Liver (tissue), 9 donors: Measurements from ENCODE around the gene KDM4C. TPM values are rescaled to one million over a fixed set of nuclear protein-coding genes. Genes with fewer than 3 reads are reported as not detected.
"Not testable (repeated sequence)": the region's sequence is repeated elsewhere in the genome, so short reads cannot be mapped to it uniquely, and the experiment has no call there.

Source experiments
- DNase-seq: peaks from one replicate; pipeline ENCODE4 v3.0.0-alpha.2; 2017; ENCODE audit warnings: low spot score
- H3K27ac ChIP-seq, 2 donors: one replicate each; pipeline ENCODE4 v1.7.0; 2013; ENCODE audit warnings: inconsistent platforms in 2 of 2, low read length in 2 of 2, control low read depth in 1 of 2, low read depth in 1 of 2, mild to moderate bottlenecking in 1 of 2
- H3K27me3 ChIP-seq, 4 donors: one replicate each; pipeline versions ENCODE4 v1.6.1 to v1.7.0; 2013; ENCODE audit warnings: low read length in 3 of 4, inconsistent platforms in 1 of 4, mild to moderate bottlenecking in 1 of 4, moderate library complexity in 1 of 4; ENCODE audit not compliant: control insufficient read depth in 4 of 4, insufficient read depth in 4 of 4
- H3K36me3 ChIP-seq, 4 donors: one replicate each; pipeline versions ENCODE4 v1.6.1 to v1.7.0; 2013; ENCODE audit warnings: low read length in 3 of 4, mild to moderate bottlenecking in 3 of 4, low read depth in 1 of 4, moderate library complexity in 1 of 4; ENCODE audit not compliant: control insufficient read depth in 4 of 4, insufficient read depth in 3 of 4
- H3K4me1 ChIP-seq, 4 donors: one replicate each; pipeline versions ENCODE4 v1.6.1 to v1.7.0; 2013; ENCODE audit warnings: low read length in 3 of 4, mild to moderate bottlenecking in 3 of 4, moderate library complexity in 1 of 4; ENCODE audit not compliant: control insufficient read depth in 4 of 4, insufficient read depth in 4 of 4
- H3K4me3 ChIP-seq, 3 donors: one replicate each; pipeline versions ENCODE4 v1.6.1 to v1.7.0; 2013; ENCODE audit warnings: low read length in 3 of 3, control low read depth in 1 of 3, low read depth in 1 of 3, mild to moderate bottlenecking in 1 of 3
- H3K9ac ChIP-seq, 2 donors: one replicate each; pipeline ENCODE4 v1.7.0; 2013; ENCODE audit warnings: low read length in 2 of 2, mild to moderate bottlenecking in 2 of 2, moderate library complexity in 2 of 2, control low read depth in 1 of 2, low read depth in 1 of 2
- H3K9me3 ChIP-seq, 4 donors: one replicate each; pipeline versions ENCODE4 v1.6.1 to v1.7.0; 2013; ENCODE audit warnings: low read length in 3 of 4; ENCODE audit not compliant: control insufficient read depth in 4 of 4
- EGR1 ChIP-seq, 2 donors: IDR thresholded peaks; 2 replicates each; pipeline ENCODE4 v1.6.1; 2016 to 2018; ENCODE audit warnings: antibody characterized with exemption in 2 of 2, low read depth in 2 of 2
- FOXA1 ChIP-seq: IDR thresholded peaks from 2 replicates; pipeline ENCODE4 v1.6.1; 2016; ENCODE audit warnings: antibody characterized with exemption
- FOXA2 ChIP-seq: IDR thresholded peaks from 2 replicates; pipeline ENCODE4 v1.6.1; 2016; ENCODE audit warnings: antibody characterized with exemption
- GABPA ChIP-seq, 2 donors: IDR thresholded peaks in 1 of 2; conservative IDR thresholded peaks in 1 of 2; 2 replicates each; pipeline ENCODE4 v1.6.1; 2016; ENCODE audit warnings: antibody characterized with exemption in 2 of 2, mild to moderate bottlenecking in 1 of 2, moderate library complexity in 1 of 2
- HNF4A ChIP-seq, 2 donors: conservative IDR thresholded peaks; 2 replicates each; pipeline ENCODE4 v1.6.1; 2016; ENCODE audit warnings: antibody characterized with exemption in 2 of 2, mild to moderate bottlenecking in 2 of 2
- HNF4G ChIP-seq: IDR thresholded peaks from 2 replicates; pipeline ENCODE4 v1.6.1; 2016; ENCODE audit warnings: antibody characterized with exemption
- JUND ChIP-seq, 2 donors: IDR thresholded peaks; 2 replicates each; pipeline ENCODE4 v1.6.1; 2016; ENCODE audit warnings: antibody characterized with exemption in 2 of 2
- NR2F2 ChIP-seq: IDR thresholded peaks from 2 replicates; pipeline ENCODE4 v1.6.1; 2016; ENCODE audit warnings: antibody characterized with exemption
- RAD21 ChIP-seq, 2 donors: IDR thresholded peaks; 2 replicates each; pipeline ENCODE4 v1.6.1; 2016; ENCODE audit warnings: antibody characterized with exemption in 2 of 2, mild to moderate bottlenecking in 2 of 2
- RXRA ChIP-seq, 2 donors: IDR thresholded peaks; 2 replicates each; pipeline ENCODE4 v1.6.1; 2017 to 2018; ENCODE audit warnings: antibody characterized with exemption in 2 of 2, mild to moderate bottlenecking in 1 of 2
- SP1 ChIP-seq: IDR thresholded peaks from 2 replicates; pipeline ENCODE4 v1.6.1; 2018; ENCODE audit warnings: antibody characterized with exemption, mild to moderate bottlenecking
- TAF1 ChIP-seq: conservative IDR thresholded peaks from 2 replicates; pipeline ENCODE4 v1.6.1; 2016; ENCODE audit warnings: antibody characterized with exemption, mild to moderate bottlenecking
- YY1 ChIP-seq: IDR thresholded peaks from 2 replicates; pipeline ENCODE4 v1.6.1; 2016; ENCODE audit warnings: antibody characterized with exemption, mild to moderate bottlenecking
- WGBS: extraction: QIAGEN DNeasy Blood & Tissue Kit; methylation state at CpG from one replicate; pipeline ENCODE4 v1.1.7; 2013; 5-methylcytosine and 5-hydroxymethylcytosine counted together
- polyA plus RNA-seq, 2 donors: library from polyadenylated mRNA; stranded (reverse) in 1 of 2; unstranded in 1 of 2; fragments of 200-250 nt in 1 of 2; fragments of >200 nt in 1 of 2; fragmentation: Nextera tagmentation in 1 of 2; extraction: Ambion mirVana in 1 of 2; gene quantifications; one replicate each; pipeline versions ENCODE4 v1.2.1 to v1.2.3, GENCODE V29; 2013 to 2015
- total RNA-seq, 2 donors: library from RNA; depleted of rRNA; stranded (reverse); fragments of >200 nt; gene quantifications; one replicate each; pipeline ENCODE4 v1.2.3, GENCODE V29; 2014
- TF ChIP-seq, protein P1 (sequence below): IDR thresholded peaks from 2 replicates; pipeline ENCODE4 v1.6.1; 2016; ENCODE audit warnings: antibody characterized with exemption
- TF ChIP-seq, protein P2 (sequence below): IDR thresholded peaks from 2 replicates; pipeline ENCODE4 v1.6.1; 2016; ENCODE audit warnings: antibody characterized with exemption
- TF ChIP-seq, protein P3 (sequence below): IDR thresholded peaks from 2 replicates; pipeline ENCODE4 v1.6.1; 2016; ENCODE audit warnings: antibody characterized with exemption, mild to moderate bottlenecking
- TF ChIP-seq, protein P4 (sequence below): IDR thresholded peaks from 2 replicates; pipeline ENCODE4 v1.6.1; 2016; ENCODE audit warnings: antibody characterized with exemption
- donor health status: healthy.
- donor health status: healthy.
- donor health status: healthy.
- donor health status: healthy.
- donor health status: healthy.

KDM4C gene
- total and polyA plus RNA-seq, 4 donors, result 4.3 to 40.2 (median 24.0) TPM

DNA sequence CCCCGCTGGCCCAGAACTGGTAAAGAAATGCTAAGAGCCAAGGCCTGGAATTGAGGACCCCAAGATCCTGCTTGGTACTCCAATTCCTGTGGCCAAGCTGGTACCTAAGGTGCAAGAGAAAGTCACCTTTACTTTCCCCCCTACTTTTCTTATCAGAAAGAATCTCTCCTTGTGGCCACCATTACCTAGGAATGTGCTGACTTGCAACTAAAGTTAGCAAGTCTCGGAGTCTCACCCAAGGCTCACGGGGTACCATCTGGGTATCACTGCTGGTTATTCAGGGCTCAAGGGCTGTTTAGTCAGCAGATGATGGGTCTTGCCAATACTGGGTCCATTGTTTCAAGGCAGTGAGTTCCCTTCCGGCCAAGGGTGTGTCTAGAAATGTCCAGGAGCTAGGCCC lies 270.2 kb downstream of the KDM4C start:
- H3K36me3 ChIP-seq, result peaks cover 0 to 9% (median 3%) of the 10 kb centered on the region in 4 donors
- H3K4me3 ChIP-seq, result no peak overlapping the region
- 97% methylated on average over 4 of the region's 4 CpGs for WGBS
- H3K27me3 ChIP-seq, result no peaks in the 10 kb centered on the region
- TF ChIP-seq, protein P1, sequence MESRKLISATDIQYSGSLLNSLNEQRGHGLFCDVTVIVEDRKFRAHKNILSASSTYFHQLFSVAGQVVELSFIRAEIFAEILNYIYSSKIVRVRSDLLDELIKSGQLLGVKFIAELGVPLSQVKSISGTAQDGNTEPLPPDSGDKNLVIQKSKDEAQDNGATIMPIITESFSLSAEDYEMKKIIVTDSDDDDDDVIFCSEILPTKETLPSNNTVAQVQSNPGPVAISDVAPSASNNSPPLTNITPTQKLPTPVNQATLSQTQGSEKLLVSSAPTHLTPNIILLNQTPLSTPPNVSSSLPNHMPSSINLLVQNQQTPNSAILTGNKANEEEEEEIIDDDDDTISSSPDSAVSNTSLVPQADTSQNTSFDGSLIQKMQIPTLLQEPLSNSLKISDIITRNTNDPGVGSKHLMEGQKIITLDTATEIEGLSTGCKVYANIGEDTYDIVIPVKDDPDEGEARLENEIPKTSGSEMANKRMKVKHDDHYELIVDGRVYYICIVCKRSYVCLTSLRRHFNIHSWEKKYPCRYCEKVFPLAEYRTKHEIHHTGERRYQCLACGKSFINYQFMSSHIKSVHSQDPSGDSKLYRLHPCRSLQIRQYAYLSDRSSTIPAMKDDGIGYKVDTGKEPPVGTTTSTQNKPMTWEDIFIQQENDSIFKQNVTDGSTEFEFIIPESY, result no peak
- TF ChIP-seq FOXA2 (no peak), HNF4A (conservative IDR thresholded peaks at IDR 0.05) (no peak), SP1 (no peak), EGR1 (IDR thresholded peaks at IDR 0.05; ENCODE audit: low read depth in 2 of 2) (no peak), NR2F2 (no peak), FOXA1 (no peak), RXRA (IDR thresholded peaks at IDR 0.05) (no peak), GABPA (IDR thresholded peaks at IDR 0.05 in 1 of 2, conservative IDR thresholded peaks at IDR 0.05 in 1 of 2) (no peak), RAD21 (IDR thresholded peaks at IDR 0.05) (no peak), TAF1 (no peak), JUND (IDR thresholded peaks at IDR 0.05) (no peak), HNF4G (no peak)
- TF ChIP-seq, protein P2, sequence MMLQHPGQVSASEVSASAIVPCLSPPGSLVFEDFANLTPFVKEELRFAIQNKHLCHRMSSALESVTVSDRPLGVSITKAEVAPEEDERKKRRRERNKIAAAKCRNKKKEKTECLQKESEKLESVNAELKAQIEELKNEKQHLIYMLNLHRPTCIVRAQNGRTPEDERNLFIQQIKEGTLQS, result no peak
- TF ChIP-seq, protein P3, sequence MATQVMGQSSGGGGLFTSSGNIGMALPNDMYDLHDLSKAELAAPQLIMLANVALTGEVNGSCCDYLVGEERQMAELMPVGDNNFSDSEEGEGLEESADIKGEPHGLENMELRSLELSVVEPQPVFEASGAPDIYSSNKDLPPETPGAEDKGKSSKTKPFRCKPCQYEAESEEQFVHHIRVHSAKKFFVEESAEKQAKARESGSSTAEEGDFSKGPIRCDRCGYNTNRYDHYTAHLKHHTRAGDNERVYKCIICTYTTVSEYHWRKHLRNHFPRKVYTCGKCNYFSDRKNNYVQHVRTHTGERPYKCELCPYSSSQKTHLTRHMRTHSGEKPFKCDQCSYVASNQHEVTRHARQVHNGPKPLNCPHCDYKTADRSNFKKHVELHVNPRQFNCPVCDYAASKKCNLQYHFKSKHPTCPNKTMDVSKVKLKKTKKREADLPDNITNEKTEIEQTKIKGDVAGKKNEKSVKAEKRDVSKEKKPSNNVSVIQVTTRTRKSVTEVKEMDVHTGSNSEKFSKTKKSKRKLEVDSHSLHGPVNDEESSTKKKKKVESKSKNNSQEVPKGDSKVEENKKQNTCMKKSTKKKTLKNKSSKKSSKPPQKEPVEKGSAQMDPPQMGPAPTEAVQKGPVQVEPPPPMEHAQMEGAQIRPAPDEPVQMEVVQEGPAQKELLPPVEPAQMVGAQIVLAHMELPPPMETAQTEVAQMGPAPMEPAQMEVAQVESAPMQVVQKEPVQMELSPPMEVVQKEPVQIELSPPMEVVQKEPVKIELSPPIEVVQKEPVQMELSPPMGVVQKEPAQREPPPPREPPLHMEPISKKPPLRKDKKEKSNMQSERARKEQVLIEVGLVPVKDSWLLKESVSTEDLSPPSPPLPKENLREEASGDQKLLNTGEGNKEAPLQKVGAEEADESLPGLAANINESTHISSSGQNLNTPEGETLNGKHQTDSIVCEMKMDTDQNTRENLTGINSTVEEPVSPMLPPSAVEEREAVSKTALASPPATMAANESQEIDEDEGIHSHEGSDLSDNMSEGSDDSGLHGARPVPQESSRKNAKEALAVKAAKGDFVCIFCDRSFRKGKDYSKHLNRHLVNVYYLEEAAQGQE, result no peak
- TF ChIP-seq, protein P4, sequence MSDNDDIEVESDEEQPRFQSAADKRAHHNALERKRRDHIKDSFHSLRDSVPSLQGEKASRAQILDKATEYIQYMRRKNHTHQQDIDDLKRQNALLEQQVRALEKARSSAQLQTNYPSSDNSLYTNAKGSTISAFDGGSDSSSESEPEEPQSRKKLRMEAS, result no peak
- no peaks in the 10 kb centered on the region for H3K9me3 ChIP-seq
- H3K4me1 ChIP-seq, result no peaks in the 10 kb centered on the region
- H3K27ac ChIP-seq, result no peak overlapping the region
- DNase-seq, result no peak
- no peak overlapping the region for H3K9ac ChIP-seq

DNA sequence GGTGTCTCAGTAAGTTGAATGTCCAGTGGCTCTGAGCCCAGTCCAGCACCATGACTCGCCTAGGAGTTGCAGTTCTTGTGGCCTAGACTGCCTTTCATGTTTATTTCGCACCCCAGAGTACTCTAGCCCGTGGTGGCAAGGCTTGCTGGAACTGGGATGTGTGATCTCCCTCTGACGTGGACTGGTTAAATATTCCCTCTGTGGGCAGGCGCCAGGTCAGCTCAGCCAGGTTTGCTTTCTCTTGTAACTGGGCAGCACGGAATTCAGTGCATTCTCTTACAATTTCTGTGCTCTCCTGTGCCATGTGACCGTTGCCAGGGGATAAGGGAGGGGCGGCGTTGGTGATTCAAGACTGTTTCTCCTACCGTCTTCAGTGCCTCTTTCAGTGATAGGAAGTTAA lies 270.8 kb downstream of the KDM4C start:
- no peaks in the 10 kb centered on the region for H3K27me3 ChIP-seq
- no peak for DNase-seq
- no peaks in the 10 kb centered on the region for H3K4me1 ChIP-seq
- H3K36me3 ChIP-seq, result peaks cover 0 to 9% (median 3%) of the 10 kb centered on the region in 4 donors
- H3K27ac ChIP-seq, result no peak overlapping the region
- H3K9ac ChIP-seq, result no peak overlapping the region
- H3K4me3 ChIP-seq, result no peak overlapping the region
- no peaks in the 10 kb centered on the region for H3K9me3 ChIP-seq
- WGBS, result 93% methylated on average over 10 of the region's 10 CpGs
- TF ChIP-seq SP1 (no peak), YY1 (no peak)

DNA sequence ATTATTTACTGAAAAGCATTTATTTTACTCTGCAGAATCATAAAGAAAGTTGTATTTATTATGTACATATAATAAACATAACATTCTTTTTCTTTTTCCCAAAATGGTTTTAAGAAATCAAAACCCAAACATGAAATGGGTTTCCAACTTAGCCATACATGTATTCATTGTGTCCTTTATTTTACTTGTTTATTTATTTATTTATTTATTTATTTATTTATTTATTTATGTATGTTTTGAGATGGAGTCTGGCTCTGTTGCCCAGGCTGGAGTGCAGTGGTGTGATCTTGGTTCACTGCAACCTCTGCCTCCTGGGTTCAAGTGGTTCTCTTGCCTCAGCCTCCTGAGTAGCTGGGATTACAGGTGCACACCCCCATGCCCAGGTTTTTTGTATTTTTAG lies 273.2 kb downstream of the KDM4C start:
- not testable (repeated sequence) for H3K27me3 ChIP-seq, H3K4me1 ChIP-seq, DNase-seq

More for the DNA sequence above, 273.2 kb downstream of the KDM4C start:
- H3K9ac ChIP-seq, H3K4me3 ChIP-seq, H3K27ac ChIP-seq, H3K9me3 ChIP-seq, H3K36me3 ChIP-seq: not testable (repeated sequence)
